ENCODE data around the gene CA10. TPM values are rescaled to one million over a fixed set of nuclear protein-coding genes. Genes with fewer than 3 reads are reported as not detected.

Gene CA10
- total RNA-seq, 6 experiments from 2014 or later = not detected

DNA sequence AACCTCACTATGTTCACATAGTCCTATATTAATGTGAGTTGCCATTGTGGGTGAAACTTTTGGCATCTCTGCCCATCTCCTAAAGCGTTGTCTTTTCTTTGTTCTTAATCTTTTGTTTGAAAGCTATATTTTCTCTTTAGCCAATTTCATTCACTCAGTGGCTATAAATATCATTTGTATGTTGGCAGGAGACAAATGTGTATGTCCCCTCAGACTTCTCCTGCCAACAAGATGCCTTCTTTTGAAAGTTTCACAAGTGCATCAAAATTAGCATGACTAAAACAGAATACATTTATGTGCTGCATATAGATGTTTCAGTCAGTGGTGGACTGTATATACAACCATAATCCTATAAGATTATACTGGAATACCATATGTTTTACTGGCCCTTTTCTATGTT, 109.0 kb downstream of the CA10 start:
- no peak for TF ChIP-seq POLR2A (IDR thresholded peaks at IDR 0.05)
- TF ChIP-seq, protein P1, sequence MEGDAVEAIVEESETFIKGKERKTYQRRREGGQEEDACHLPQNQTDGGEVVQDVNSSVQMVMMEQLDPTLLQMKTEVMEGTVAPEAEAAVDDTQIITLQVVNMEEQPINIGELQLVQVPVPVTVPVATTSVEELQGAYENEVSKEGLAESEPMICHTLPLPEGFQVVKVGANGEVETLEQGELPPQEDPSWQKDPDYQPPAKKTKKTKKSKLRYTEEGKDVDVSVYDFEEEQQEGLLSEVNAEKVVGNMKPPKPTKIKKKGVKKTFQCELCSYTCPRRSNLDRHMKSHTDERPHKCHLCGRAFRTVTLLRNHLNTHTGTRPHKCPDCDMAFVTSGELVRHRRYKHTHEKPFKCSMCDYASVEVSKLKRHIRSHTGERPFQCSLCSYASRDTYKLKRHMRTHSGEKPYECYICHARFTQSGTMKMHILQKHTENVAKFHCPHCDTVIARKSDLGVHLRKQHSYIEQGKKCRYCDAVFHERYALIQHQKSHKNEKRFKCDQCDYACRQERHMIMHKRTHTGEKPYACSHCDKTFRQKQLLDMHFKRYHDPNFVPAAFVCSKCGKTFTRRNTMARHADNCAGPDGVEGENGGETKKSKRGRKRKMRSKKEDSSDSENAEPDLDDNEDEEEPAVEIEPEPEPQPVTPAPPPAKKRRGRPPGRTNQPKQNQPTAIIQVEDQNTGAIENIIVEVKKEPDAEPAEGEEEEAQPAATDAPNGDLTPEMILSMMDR (IDR thresholded peaks at IDR 0.05) = no peak
- H3K27ac ChIP-seq = no peak overlapping the region
- H3K4me3 ChIP-seq = no peak overlapping the region
- no peaks in the 10 kb centered on the region for H3K9me3 ChIP-seq
- no peak for DNase-seq
- WGBS (ENCODE audit: insufficient coverage, low coverage, low lambda C conversion rate, missing lambda C conversion rate) = 56% methylated on average over 1 of the region's 1 CpG
- no peaks in the 10 kb centered on the region for H3K27me3 ChIP-seq
- no peaks in the 10 kb centered on the region for H3K36me3 ChIP-seq
- no peaks in the 10 kb centered on the region for H3K4me1 ChIP-seq
- intact Hi-C loops (cut with DNase I) = no loop called here
- ATAC-seq = no peak

DNA sequence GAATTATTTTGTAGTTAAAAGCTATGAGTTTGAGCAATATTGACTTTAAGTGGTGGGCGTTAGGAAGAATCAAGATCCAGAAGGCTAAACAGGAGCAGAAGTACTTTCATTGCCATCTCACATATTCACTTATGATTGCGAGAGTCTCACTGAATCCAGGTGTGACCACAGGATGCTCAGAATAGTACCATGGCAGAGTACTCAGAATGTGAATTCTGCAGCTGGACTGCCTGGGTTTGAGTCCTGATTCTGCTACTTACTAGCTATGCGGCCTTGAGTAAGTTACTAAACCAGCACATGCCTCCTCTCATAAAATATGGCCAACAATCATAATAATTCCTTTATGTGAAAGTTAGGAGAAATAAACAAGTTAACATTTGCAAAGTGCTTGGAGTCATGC, 109.5 kb downstream of the CA10 start:
- TF ChIP-seq POLR2A (IDR thresholded peaks at IDR 0.05) = no peak
- TF ChIP-seq, protein P1 (IDR thresholded peaks at IDR 0.05) = no peak
- H3K4me1 ChIP-seq = no peaks in the 10 kb centered on the region
- no peak overlapping the region for H3K4me3 ChIP-seq
- ATAC-seq (no peak), DNase-seq (no peak)
- H3K27me3 ChIP-seq = no peaks in the 10 kb centered on the region
- no peaks in the 10 kb centered on the region for H3K36me3 ChIP-seq
- WGBS (ENCODE audit: insufficient coverage, low coverage, low lambda C conversion rate, missing lambda C conversion rate) = 46% methylated on average over 2 of the region's 3 CpGs
- no peak overlapping the region for H3K27ac ChIP-seq
- no peaks in the 10 kb centered on the region for H3K9me3 ChIP-seq
- intact Hi-C loops (cut with DNase I) = no loop called here

DNA sequence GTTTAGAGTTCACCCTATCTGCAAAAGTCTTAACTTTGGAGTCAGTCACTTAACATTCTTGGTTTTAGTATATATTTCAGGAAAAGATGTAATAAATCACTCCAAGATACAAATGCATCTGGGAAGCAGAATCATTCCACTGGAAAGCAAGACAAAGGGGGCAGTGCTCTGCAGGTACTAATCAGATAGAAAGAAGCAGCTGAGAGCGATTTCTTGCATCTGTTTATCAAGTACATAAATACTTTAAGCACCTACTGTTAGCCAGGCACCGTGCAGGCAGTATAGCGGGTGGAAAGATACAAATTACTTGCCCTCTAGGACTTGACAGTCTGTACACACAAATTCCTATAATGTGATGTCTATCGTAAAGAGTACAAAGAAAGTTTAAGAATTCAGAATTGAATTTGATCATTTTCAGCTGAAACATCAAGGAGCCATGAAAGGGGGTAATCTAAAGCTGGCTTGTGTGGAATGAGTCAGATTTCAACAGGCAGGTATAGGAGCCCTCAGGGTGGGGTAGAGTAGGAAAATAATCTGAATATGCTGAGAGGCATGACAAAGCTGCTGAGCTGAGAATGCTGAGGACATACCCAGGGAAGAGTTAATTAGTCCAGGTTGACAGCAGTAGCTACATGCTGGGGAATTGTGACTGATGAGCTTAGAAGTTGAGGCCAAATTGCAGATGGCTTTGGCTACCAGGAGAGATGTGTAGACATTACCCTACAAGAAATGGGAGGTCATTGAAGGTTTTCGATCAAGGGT, 110.2 kb downstream of the CA10 start:
- no peak overlapping the region for H3K27ac ChIP-seq
- WGBS (ENCODE audit: insufficient coverage, low coverage, low lambda C conversion rate, missing lambda C conversion rate) = 39% methylated on average over 5 of the region's 5 CpGs
- DNase-seq (no peak), ATAC-seq (no peak)
- TF ChIP-seq, protein P1 (IDR thresholded peaks at IDR 0.05) = no peak
- no peak for TF ChIP-seq POLR2A (IDR thresholded peaks at IDR 0.05)
- no peak overlapping the region for H3K4me3 ChIP-seq
- intact Hi-C loops (cut with DNase I) = no loop called here
- H3K4me1 ChIP-seq = no peaks in the 10 kb centered on the region
- H3K27me3 ChIP-seq = no peaks in the 10 kb centered on the region
- no peaks in the 10 kb centered on the region for H3K9me3 ChIP-seq
- H3K36me3 ChIP-seq = no peaks in the 10 kb centered on the region

DNA sequence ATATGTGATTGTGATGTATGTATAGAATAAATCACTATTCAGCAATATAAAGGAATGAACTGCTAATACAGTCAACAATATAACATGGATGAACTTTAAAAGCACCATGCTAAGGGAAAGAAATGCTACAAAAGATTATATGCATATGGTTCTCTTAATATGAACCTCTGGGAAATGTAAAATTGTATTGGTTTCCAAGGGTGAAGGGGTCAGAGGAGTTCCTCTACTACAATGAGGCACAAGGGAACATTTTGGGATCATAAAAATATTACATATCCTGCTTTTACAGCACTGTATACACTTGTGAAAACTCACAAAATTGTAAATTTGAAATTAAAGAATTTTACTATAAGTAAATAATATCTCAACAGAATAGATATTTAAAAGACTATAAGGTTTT, 111.4 kb downstream of the CA10 start:
- H3K9me3 ChIP-seq = no peaks in the 10 kb centered on the region
- no peak overlapping the region for H3K27ac ChIP-seq
- H3K36me3 ChIP-seq = no peaks in the 10 kb centered on the region
- TF ChIP-seq POLR2A (IDR thresholded peaks at IDR 0.05) = no peak
- TF ChIP-seq, protein P1 (IDR thresholded peaks at IDR 0.05) = no peak
- DNase-seq (no peak), ATAC-seq (no peak)
- H3K4me1 ChIP-seq = no peaks in the 10 kb centered on the region
- intact Hi-C loops (cut with DNase I) = no loop called here
- no peaks in the 10 kb centered on the region for H3K27me3 ChIP-seq
- no peak overlapping the region for H3K4me3 ChIP-seq

Data from right lobe of liver (tissue), 6 donors.